Neural progenitor cell (in vitro differentiated cells): ENCODE results near the gene PCCA. TPM values are rescaled to one million over a fixed set of nuclear protein-coding genes. Genes with fewer than 3 reads are reported as not detected.

ENCODE experiments used
- DNase-seq: peaks from one replicate; pipeline ENCODE4 v3.0.0-alpha.2; 2016; ENCODE audit warnings: low spot score
- H2AFZ ChIP-seq: fragments of 200-600 bp; sonication (generic); replicated peaks from 2 replicates; pipeline ENCODE4 v1.6.1; 2016; ENCODE audit warnings: antibody characterized with exemption
- H3F3A ChIP-seq: fragments of 200-600 bp; sonication (generic); 2 replicates; pipeline ENCODE4 v1.6.1; 2016; ENCODE audit warnings: antibody characterized with exemption, low read depth
- H3K27ac ChIP-seq: fragments of 200-600 bp; sonication (generic); 2 replicates; pipeline ENCODE4 v1.5.1; 2016; ENCODE audit warnings: mild to moderate bottlenecking
- H3K27me3 ChIP-seq: fragments of 200-600 bp; sonication (generic); 2 replicates; pipeline ENCODE4 v1.6.1; 2016; ENCODE audit warnings: mild to moderate bottlenecking, moderate library complexity
- H3K36me3 ChIP-seq: fragments of 200-600 bp; sonication (generic); 2 replicates; pipeline ENCODE4 v1.5.1; 2016
- H3K4me1 ChIP-seq: fragments of 200-600 bp; sonication (generic); 2 replicates; pipeline ENCODE4 v1.6.1; 2016; ENCODE audit warnings: mixed run types
- H3K4me2 ChIP-seq: fragments of 200-600 bp; sonication (generic); 2 replicates; pipeline ENCODE4 v1.6.1; 2016
- H3K4me3 ChIP-seq: fragments of 200-600 bp; sonication (generic); 2 replicates; pipeline ENCODE4 v1.5.1; 2016
- H3K79me2 ChIP-seq: fragments of 200-600 bp; sonication (generic); 2 replicates; pipeline ENCODE4 v1.6.1; 2016; ENCODE audit warnings: low read depth
- H3K9ac ChIP-seq: fragments of 200-600 bp; sonication (generic); 2 replicates; pipeline ENCODE4 v1.6.1; 2016
- H3K9me3 ChIP-seq: fragments of 200-600 bp; sonication (generic); 2 replicates; pipeline ENCODE4 v1.5.1; 2016; ENCODE audit warnings: low read depth
- H4K20me1 ChIP-seq: fragments of 200-600 bp; sonication (generic); 2 replicates; pipeline ENCODE4 v1.6.1; 2016; ENCODE audit warnings: low read depth
- H3K27ac Mint-ChIP-seq: 3 replicates; pipeline ENCODE4 v1.8.0; 2021; ENCODE audit warnings: mixed read lengths
- H3K27me3 Mint-ChIP-seq: 2 replicates; pipeline ENCODE4 v1.8.0; 2022; ENCODE audit warnings: low read depth, mild to moderate bottlenecking, inconsistent platforms, moderate library complexity, mixed read lengths; ENCODE audit not compliant: insufficient read depth
- H3K36me3 Mint-ChIP-seq: 3 replicates; pipeline ENCODE4 v1.8.0; 2021; ENCODE audit warnings: mixed read lengths
- H3K4me1 Mint-ChIP-seq: 3 replicates; pipeline ENCODE4 v1.8.0; 2021; ENCODE audit warnings: mixed read lengths
- H3K4me3 Mint-ChIP-seq: 3 replicates; pipeline ENCODE4 v1.8.0; 2021; ENCODE audit warnings: mild to moderate bottlenecking, moderate library complexity, mixed read lengths
- H3K9me3 Mint-ChIP-seq: 3 replicates; pipeline ENCODE4 v1.8.0; 2020; ENCODE audit warnings: mixed read lengths
- EZH2 ChIP-seq: fragments of 200-600 bp; sonication (generic); IDR thresholded peaks from 2 replicates; pipeline ENCODE4 v1.6.1; 2017; ENCODE audit warnings: antibody characterized with exemption, mild to moderate bottlenecking, moderate library complexity
- EZH2phosphoT487 ChIP-seq: fragments of 200-600 bp; sonication (generic); IDR thresholded peaks from 2 replicates; pipeline ENCODE4 v1.6.1; 2017; ENCODE audit warnings: antibody characterized with exemption
- total RNA-seq: library from RNA; depleted of rRNA; stranded (reverse); fragments of >200 nt; gene quantifications from 2 replicates; pipeline ENCODE4 v1.2.3, GENCODE V29; 2015; ENCODE audit warnings: low replicate concordance
- TF ChIP-seq, protein P1 (sequence below): fragments of 200-600 bp; sonication (generic); IDR thresholded peaks from 2 replicates; pipeline ENCODE4 v1.5.1; 2017; ENCODE audit warnings: antibody characterized with exemption, mild to moderate bottlenecking

Gene PCCA
- total RNA-seq, 1 donor from 2014 or later: 60.6 TPM

GRCh38 chr13:100305398-100305797, 216.5 kb downstream of the PCCA start:
- H3K4me3 Mint-ChIP-seq: no peak overlapping the region
- Histone ChIP-seq H3K4me2 (no peak overlapping the region), H4K20me1 (no peaks in the 10 kb centered on the region), H3K27ac (peak overlapping the region; percentile 1), H3K36me3 (no peaks in the 10 kb centered on the region), H2AFZ (no peak overlapping the region), H3F3A (no peaks in the 10 kb centered on the region), H3K79me2 (no peaks in the 10 kb centered on the region), H3K9ac (no peak overlapping the region), H3K27me3 (no peaks in the 10 kb centered on the region), H3K4me3 (no peak overlapping the region), H3K4me1 (peaks cover 6% of the 10 kb centered on the region), H3K9me3 (no peaks in the 10 kb centered on the region)
- no peaks in the 10 kb centered on the region for H3K9me3 Mint-ChIP-seq
- H3K27ac Mint-ChIP-seq: no peak overlapping the region
- TF ChIP-seq EZH2phosphoT487: no peak
- H3K4me1 Mint-ChIP-seq: peaks cover 63% of the 10 kb centered on the region
- H3K27me3 Mint-ChIP-seq: peaks cover 2% of the 10 kb centered on the region
- H3K36me3 Mint-ChIP-seq: peaks cover 8% of the 10 kb centered on the region
- DNase-seq: no peak

GRCh38 chr13:100306030-100306429, 217.1 kb downstream of the PCCA start:
- Mint-ChIP-seq H3K9me3 (no peaks in the 10 kb centered on the region), H3K36me3 (peaks cover 9% of the 10 kb centered on the region), H3K27me3 (peaks cover 2% of the 10 kb centered on the region), H3K27ac (peak overlapping the region; percentile 60), H3K4me3 (no peak overlapping the region), H3K4me1 (peaks cover 56% of the 10 kb centered on the region)
- Histone ChIP-seq H3K4me2 (no peak overlapping the region), H3K9me3 (no peaks in the 10 kb centered on the region), H3K27ac (peak overlapping the region; percentile 1), H3K4me1 (peaks cover 6% of the 10 kb centered on the region), H3K9ac (no peak overlapping the region), H3F3A (no peaks in the 10 kb centered on the region), H4K20me1 (no peaks in the 10 kb centered on the region), H3K36me3 (no peaks in the 10 kb centered on the region), H3K27me3 (no peaks in the 10 kb centered on the region), H3K79me2 (no peaks in the 10 kb centered on the region), H2AFZ (no peak overlapping the region), H3K4me3 (no peak overlapping the region)
- TF ChIP-seq EZH2: no peak
- no peak for TF ChIP-seq EZH2phosphoT487
- TF ChIP-seq, protein P1, sequence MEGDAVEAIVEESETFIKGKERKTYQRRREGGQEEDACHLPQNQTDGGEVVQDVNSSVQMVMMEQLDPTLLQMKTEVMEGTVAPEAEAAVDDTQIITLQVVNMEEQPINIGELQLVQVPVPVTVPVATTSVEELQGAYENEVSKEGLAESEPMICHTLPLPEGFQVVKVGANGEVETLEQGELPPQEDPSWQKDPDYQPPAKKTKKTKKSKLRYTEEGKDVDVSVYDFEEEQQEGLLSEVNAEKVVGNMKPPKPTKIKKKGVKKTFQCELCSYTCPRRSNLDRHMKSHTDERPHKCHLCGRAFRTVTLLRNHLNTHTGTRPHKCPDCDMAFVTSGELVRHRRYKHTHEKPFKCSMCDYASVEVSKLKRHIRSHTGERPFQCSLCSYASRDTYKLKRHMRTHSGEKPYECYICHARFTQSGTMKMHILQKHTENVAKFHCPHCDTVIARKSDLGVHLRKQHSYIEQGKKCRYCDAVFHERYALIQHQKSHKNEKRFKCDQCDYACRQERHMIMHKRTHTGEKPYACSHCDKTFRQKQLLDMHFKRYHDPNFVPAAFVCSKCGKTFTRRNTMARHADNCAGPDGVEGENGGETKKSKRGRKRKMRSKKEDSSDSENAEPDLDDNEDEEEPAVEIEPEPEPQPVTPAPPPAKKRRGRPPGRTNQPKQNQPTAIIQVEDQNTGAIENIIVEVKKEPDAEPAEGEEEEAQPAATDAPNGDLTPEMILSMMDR: no peak
- no peak for DNase-seq

GRCh38 chr13:100306434-100306999, 217.6 kb downstream of the PCCA start:
- H3K27ac Mint-ChIP-seq: peak overlapping the region; percentile 44
- H3K4me1 Mint-ChIP-seq: peaks cover 51% of the 10 kb centered on the region
- Histone ChIP-seq H3F3A (no peaks in the 10 kb centered on the region), H4K20me1 (no peaks in the 10 kb centered on the region), H3K4me2 (no peak overlapping the region), H3K4me1 (peaks cover 6% of the 10 kb centered on the region), H3K4me3 (no peak overlapping the region), H2AFZ (no peak overlapping the region), H3K27ac (peak overlapping the region; percentile 1), H3K9ac (no peak overlapping the region), H3K36me3 (no peaks in the 10 kb centered on the region), H3K9me3 (no peaks in the 10 kb centered on the region), H3K79me2 (no peaks in the 10 kb centered on the region), H3K27me3 (no peaks in the 10 kb centered on the region)
- peaks cover 11% of the 10 kb centered on the region for H3K36me3 Mint-ChIP-seq
- H3K9me3 Mint-ChIP-seq: no peaks in the 10 kb centered on the region
- H3K4me3 Mint-ChIP-seq: no peak overlapping the region
- DNase-seq: no peak
- TF ChIP-seq EZH2phosphoT487: no peak
- TF ChIP-seq, protein P1: no peak
- no peak for TF ChIP-seq EZH2
- peaks cover 2% of the 10 kb centered on the region for H3K27me3 Mint-ChIP-seq

GRCh38 chr13:100314132-100314910, 225.4 kb downstream of the PCCA start:
- Histone ChIP-seq H3K9me3 (no peaks in the 10 kb centered on the region), H3K36me3 (no peaks in the 10 kb centered on the region), H3K4me3 (no peak overlapping the region), H3K4me2 (no peak overlapping the region), H3K79me2 (no peaks in the 10 kb centered on the region), H3K4me1 (no peaks in the 10 kb centered on the region), H3K9ac (no peak overlapping the region), H4K20me1 (no peaks in the 10 kb centered on the region), H3K27me3 (no peaks in the 10 kb centered on the region), H3K27ac (no peak overlapping the region), H2AFZ (no peak overlapping the region), H3F3A (no peaks in the 10 kb centered on the region)
- no peak for TF ChIP-seq EZH2phosphoT487
- TF ChIP-seq, protein P1: no peak
- no peak for TF ChIP-seq EZH2
- Mint-ChIP-seq H3K9me3 (no peaks in the 10 kb centered on the region), H3K27ac (no peak overlapping the region), H3K27me3 (peaks cover 2% of the 10 kb centered on the region), H3K36me3 (peaks cover 44% of the 10 kb centered on the region), H3K4me1 (peaks cover 10% of the 10 kb centered on the region), H3K4me3 (no peak overlapping the region)
- no peak for DNase-seq
